Measurements from ENCODE around the gene TRIM66.

DNA sequence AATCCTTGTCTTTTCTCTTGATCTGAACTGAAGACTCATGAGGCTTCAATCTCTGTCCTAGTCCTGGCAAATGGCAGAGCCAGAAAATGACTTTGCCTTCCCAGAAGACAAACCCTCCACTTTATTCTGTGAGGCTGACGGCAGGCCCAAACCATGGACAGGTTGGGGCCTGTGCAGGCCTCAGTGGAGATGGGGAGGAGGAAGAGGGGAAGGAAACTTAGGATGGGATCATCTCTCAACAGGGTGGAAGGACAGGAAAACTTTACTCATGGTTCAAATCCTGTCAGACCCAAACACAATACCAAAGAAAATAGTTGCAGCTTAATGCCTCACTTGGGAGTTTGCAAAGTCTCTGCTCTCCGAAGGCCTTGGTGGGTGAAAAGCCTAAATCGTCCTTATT, 10.0 kb upstream of the TRIM66 start:
- TF ChIP-seq POLR2A (IDR thresholded peaks at IDR 0.05): no peak
- TF ChIP-seq, protein P1, sequence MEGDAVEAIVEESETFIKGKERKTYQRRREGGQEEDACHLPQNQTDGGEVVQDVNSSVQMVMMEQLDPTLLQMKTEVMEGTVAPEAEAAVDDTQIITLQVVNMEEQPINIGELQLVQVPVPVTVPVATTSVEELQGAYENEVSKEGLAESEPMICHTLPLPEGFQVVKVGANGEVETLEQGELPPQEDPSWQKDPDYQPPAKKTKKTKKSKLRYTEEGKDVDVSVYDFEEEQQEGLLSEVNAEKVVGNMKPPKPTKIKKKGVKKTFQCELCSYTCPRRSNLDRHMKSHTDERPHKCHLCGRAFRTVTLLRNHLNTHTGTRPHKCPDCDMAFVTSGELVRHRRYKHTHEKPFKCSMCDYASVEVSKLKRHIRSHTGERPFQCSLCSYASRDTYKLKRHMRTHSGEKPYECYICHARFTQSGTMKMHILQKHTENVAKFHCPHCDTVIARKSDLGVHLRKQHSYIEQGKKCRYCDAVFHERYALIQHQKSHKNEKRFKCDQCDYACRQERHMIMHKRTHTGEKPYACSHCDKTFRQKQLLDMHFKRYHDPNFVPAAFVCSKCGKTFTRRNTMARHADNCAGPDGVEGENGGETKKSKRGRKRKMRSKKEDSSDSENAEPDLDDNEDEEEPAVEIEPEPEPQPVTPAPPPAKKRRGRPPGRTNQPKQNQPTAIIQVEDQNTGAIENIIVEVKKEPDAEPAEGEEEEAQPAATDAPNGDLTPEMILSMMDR (IDR thresholded peaks at IDR 0.05): no peak

Measured in Peyer's patch (tissue), 4 donors.